NCI-H226 (cell line): Measurements from ENCODE around the gene RETREG3.
"Not testable (repeated sequence)": the region's sequence is repeated elsewhere in the genome, so short reads cannot be mapped to it uniquely, and the experiment has no call there.

Source experiments
- DNase-seq: peaks from one replicate; pipeline ENCODE4 v3.0.0-alpha.2; 2015

The RETREG3 gene

GRCh38 chr17:42609182-42609813 is at the start of gene RETREG3, which contains the start of gene TUBG1:
RETREG3 (minus strand) TSS chr17:42609374; CDS start chr17:42609324, 50 bp downstream.
TUBG1 (plus strand) TSS chr17:42609683; CDS start chr17:42609738, 55 bp downstream.
- DNase-seq, result peak; percentile 98

GRCh38 chr17:42657824-42658588 is 48.8 kb upstream of the RETREG3 start:
- DNase-seq, result no peak

- DNase-seq, result no peak
Observed at GRCh38 chr17:42655528-42655927, 46.4 kb upstream of the RETREG3 start.

- no peak for DNase-seq
Observed at GRCh38 chr17:42653179-42654124, 44.3 kb upstream of the RETREG3 start.

GRCh38 chr17:42651392-42651791 is 42.2 kb upstream of the RETREG3 start:
- no peak for DNase-seq

- DNase-seq, result no peak
Observed at GRCh38 chr17:42647778-42648177, 38.6 kb upstream of the RETREG3 start.

GRCh38 chr17:42642336-42642735 is 33.2 kb upstream of the RETREG3 start:
- no peak for DNase-seq

- DNase-seq, result no peak
Observed at GRCh38 chr17:42640121-42640520, 30.9 kb upstream of the RETREG3 start.

- no peak for DNase-seq
Observed at GRCh38 chr17:42639525-42640113, 30.4 kb upstream of the RETREG3 start.

GRCh38 chr17:42632949-42633444 is 23.8 kb upstream of the RETREG3 start:
- DNase-seq, result peak; percentile 30

GRCh38 chr17:42629411-42630009 is 20.3 kb upstream of the RETREG3 start:
- no peak for DNase-seq

- DNase-seq, result not testable (repeated sequence)
Observed at GRCh38 chr17:42627032-42627764, 18.0 kb upstream of the RETREG3 start.

- DNase-seq, result peak; percentile 31
Observed at GRCh38 chr17:42623732-42624596, 14.8 kb upstream of the RETREG3 start.

- DNase-seq, result no peak
Observed at GRCh38 chr17:42623271-42623670, 14.1 kb upstream of the RETREG3 start.

GRCh38 chr17:42621987-42622386 is 12.8 kb upstream of the RETREG3 start:
- not testable (repeated sequence) for DNase-seq

- peak; percentile 33 for DNase-seq
Observed at GRCh38 chr17:42618442-42619150, 9.4 kb upstream of the RETREG3 start.

- no peak for DNase-seq
Observed at GRCh38 chr17:42617956-42618431, 8.8 kb upstream of the RETREG3 start.

GRCh38 chr17:42613699-42614295 is 4.6 kb upstream of the RETREG3 start:
- DNase-seq, result no peak

- no peak for DNase-seq
Observed at GRCh38 chr17:42612013-42612412, 2.8 kb upstream of the RETREG3 start.
